Stimulated activated naive CD4-positive, alpha-beta T cell (primary cell): ENCODE measurements around the gene FAM120B.

Source experiments
- DNase-seq, 6 experiments: peaks; one replicate each; lab custom pipeline; 2025; lab: John Stamatoyannopoulos, UW

Gene FAM120B

DNA sequence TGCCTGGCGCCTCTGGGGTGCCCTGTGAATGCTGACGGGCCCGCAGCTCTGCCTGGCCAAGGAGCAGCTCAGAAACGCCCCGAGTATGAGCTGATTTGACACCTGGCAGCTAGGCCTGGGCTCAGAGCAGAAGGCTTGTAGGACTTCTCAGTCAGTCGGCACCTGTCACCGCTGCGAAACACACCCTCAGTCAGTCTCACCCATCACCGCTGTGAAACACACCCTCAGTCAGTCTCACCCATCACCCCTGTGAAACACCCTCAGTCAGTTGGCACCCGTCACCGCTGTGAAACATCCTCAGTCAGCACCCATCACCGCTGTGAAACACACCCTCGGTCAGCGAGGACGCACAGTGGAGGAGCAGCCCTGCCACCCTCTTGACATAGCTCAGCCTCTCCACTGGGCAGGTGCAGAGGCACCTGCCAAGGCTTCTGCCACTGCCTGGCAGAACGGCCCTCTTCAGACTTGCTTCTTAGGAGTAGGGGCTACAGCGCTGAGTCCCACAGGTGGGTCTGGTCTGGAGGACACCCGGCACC, 137.6 kb downstream of the FAM120B start:
- no peak for DNase-seq

- no peak for DNase-seq
These were observed 138.3 kb downstream of the FAM120B start for GRCh38 chr6:170444811-170445211.

- no peak for DNase-seq
These were observed 138.9 kb downstream of the FAM120B start for GRCh38 chr6:170445487-170445886.

- no peak for DNase-seq
These were observed 139.4 kb downstream of the FAM120B start for GRCh38 chr6:170445971-170446370.

DNA sequence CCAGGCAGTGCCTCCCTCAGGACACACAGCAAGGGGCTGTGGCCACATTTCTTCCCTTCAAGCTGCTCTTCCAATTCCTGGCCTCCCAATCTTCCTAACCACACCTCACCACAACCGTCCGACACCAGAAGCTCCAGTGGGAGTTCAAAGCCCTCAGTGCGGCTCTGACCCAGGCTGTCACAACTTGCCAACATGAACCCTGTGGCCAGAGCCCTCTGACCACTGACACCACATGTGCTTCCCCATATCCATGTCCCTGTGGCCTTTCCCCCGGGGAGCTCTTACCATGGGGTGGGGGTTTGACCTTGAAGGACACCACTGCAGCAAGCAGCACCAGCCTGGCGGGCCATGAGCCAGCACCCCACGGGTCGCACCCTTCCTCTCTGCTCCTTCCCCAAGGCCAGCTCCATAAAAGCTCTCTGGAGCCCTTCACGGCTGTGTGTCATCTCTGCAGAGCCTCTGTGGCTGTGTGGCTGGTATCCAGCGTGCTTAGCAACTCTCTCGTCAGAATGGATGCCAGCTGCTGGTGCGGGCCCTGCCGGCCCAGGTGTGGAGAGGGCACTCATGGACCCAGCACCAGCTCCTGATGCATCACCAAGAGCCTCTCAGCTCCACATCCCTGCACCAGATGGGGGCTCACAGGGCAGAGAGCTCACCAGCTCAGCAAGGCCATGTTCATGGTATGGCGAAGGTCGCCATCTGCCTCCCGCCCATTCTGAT, 140.4 kb downstream of the FAM120B start:
- no peak for DNase-seq

- DNase-seq = no peak
These were observed 141.0 kb downstream of the FAM120B start for GRCh38 chr6:170447561-170447930.

DNA sequence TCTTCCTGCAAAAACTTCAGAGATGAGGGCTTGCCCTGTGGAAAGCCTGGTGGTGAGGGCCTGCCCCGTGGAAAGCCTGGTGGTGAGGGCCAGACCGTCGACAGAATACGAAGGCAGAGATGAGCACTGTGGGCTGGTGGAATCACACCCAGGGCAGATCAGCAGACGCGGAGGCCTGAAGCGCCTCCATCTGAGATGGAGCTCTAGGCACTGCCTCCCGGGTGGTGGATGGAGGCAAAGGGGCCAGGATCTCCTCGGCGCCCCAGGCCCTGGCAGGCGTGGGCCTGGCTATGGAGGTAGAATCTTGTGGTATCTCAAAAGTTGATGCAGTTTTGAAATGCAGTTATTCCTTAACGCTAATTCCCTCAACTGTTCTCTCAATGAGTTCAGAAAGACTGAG, 141.8 kb downstream of the FAM120B start:
- DNase-seq = no peak

DNA sequence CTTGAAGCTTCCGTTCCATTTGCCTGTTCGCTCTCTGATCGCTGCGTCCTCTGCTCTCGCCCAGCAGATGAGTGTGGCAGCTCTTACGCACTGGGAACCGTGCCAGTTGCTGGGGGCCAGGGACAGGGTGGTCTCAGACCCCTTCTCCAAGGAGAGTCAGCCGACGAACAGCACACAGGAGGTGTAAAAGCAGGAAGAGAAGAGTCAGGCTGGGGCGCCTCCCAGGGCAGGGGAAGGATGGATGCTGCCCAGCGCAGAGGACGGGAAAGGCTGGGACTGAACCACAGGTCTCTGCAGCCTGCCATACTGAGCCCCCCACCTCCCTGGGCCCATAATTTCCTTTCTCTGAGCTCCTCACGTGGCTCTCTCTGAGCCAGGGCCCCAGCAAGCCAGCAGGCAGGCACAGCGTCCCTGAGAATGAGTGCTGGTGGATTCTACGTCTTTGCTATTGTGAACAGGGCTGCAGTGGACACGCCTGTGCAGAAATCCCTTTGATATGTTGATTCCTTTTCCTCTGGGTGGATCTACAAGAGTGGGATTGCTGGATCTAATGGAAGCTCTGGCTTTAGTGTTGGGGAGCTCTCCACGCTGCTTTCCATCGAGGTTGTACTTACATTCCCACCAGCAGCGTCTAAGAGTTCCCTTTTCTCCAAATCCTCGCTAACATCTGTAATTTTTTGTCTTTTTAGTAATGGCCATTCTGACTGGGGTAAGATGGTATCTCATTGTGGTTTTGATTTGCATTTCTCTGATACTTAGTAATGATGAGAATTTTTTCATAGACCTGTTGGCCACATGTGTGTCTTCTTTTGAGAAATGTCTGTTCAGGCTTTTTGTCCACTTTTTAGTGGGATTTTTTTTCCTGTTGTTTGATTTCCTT, 142.4 kb downstream of the FAM120B start:
- DNase-seq = no peak

GRCh38 chr6:170449835-170450753, 143.5 kb downstream of the FAM120B start:
- no peak for DNase-seq

DNA sequence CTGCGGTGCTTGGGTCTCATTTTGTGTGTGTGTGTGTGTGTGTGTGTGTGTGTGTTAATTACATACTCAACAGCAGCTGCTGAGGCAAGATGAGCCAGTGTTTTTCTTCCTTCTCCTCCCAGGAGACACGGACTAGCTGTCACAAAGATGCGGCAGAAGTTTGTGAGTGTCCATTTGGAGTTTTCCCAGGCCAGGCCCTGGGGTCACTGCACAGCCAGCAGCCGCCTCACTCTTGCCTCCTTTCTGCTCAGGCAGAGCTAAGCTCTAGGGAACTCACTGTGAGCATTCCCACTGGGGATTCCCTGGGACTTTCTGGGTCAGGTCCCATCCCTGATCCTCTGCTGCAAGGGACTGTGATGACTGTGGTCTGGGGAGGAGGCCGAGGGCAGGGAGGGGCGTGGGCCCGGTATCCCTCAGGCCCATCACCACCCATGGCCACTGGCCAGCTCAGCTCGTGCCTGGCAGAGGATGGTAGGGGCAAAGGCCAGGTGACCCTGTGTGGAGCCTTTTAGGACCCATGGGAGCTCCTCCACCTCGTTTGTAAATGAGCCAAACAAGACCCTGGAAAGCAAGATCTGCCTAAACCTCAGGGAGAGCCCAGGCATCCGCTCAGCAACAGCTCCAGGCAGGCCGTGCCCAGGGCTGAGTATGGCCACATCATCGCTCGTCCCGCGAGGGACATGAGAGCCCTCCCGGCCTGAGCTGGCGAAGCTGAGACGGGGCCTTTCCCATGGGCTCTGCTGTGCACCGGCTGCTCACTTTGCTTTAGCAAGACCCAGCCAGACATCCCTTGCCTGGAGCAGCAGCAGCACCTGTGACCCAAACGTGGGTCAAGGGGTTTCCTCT, 144.6 kb downstream of the FAM120B start:
- no peak for DNase-seq

- no peak for DNase-seq
These were observed 145.4 kb downstream of the FAM120B start for GRCh38 chr6:170451762-170452651.

DNA sequence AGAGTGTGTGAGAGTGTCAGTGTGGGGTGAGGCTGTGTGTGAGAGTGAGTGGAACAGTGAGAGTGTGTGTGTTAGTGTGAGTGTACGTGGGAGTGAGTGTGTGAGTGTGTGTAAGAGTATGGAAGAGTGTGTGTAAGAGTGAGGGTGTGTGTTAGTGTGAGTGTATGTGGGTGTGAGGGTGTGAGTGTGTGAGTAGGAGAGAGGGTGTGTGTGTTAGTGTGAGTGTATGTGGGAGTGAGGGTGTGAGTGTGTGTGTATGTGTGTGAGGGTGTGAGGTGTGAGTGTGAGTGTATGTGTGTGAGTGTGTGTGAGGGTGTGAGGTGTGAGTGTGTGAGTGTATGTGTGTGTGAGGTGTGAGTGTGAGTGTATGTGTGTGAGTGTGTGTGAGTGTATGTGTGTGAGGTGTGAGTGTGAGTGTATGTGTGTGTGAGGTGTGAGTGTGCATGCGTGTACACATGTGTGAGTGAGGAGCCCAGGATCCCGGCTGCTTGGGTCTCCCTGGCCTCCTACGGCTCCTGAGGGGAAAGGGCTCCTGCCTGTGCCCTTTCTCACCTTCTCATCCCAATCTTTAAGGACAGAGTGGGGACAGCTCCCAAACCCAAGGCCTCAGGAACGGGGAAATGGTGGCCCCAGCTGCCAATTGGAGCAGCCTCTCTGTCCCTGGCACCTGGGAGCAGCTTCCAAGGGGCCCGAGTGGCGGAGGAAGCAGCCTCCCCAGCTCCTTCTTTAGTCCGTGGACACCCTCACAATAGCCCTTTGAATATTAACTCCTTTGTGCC, 146.4 kb downstream of the FAM120B start:
- DNase-seq = no peak

DNA sequence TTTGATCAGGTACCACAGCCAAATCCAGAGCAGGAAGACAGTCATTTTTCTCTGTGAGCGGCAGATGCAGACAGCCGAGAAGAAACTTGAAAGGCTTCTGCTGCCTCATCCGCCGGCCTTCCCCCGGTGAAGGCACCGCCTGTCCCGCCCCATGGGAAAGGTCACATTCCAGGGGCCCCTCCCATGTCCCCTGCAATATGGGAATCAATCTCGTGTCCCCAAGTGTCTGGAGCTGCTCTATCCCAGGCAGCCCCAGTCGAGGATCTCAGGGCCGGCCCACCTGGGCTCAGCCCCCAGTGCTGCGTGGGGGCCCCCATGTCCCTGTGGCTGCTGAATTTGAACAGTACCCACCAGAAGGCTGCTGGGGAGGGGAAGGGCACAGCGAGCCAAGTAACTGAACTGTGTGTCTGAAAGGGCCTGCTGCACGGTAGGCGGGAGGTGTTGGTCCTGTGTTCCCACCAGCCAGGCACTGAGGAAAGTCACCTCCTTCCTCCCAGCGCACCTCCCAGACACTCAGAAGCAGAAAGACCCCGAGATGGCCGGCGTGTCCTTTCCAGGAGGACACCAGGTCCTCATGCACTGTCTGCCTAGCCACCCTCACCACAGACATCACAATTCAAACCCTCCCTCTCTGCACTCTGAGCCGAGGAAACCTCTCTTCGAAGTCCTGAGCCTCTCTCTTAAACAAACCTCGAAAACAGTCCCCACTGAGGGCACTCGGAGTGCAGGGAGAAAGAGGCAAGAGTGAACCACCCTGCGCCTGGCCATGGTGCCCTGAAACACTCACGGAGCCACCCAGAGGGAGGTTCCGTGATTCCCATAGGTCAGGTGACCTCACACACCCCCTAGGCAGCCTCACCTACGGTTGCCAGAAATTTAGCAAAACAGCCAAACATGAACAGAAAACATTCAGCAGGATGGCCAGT, 147.3 kb downstream of the FAM120B start:
- DNase-seq = no peak

- no peak for DNase-seq
These were observed 148.1 kb downstream of the FAM120B start for GRCh38 chr6:170454512-170455285.

DNA sequence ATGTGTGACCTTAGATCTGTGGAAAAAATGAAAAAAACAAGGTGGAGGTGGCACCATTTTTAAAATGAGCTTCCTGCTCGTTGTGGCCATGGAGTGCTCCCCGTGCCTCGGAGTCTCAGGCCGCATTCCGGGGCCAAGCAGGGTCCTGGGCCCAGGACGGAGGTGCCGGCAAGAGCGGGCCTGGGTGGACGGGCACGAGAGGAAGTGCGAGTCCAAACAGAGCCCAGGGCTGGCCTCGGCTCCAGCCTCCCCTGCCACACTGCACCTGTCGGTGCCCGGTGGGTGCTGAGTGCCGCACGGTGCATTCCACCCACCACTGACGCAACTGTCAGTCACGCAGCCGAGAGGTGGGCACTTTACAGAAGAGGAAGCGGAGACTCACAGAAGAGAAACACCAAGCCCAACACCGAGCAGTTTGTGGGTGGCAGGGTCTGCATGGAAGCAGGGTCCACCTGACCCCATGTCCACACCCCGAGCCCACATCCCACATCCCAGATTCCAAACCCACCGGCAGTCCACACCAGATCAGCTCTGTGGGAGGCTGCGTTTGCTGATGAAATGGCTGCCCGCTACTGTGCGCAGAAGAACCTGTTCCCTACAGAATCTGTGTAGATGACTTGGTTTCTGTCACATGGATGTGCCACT, 148.9 kb downstream of the FAM120B start:
- no peak for DNase-seq

- DNase-seq = no peak
These were observed 149.8 kb downstream of the FAM120B start for GRCh38 chr6:170456334-170456733.
